ENCODE measurements around the gene TBK1. TPM values are rescaled to one million over a fixed set of nuclear protein-coding genes. Genes with fewer than 3 reads are reported as not detected.

TBK1 gene
- total and polyA plus RNA-seq, 11 donors, result 7.8 to 16.9 (median 10.9) TPM

DNA sequence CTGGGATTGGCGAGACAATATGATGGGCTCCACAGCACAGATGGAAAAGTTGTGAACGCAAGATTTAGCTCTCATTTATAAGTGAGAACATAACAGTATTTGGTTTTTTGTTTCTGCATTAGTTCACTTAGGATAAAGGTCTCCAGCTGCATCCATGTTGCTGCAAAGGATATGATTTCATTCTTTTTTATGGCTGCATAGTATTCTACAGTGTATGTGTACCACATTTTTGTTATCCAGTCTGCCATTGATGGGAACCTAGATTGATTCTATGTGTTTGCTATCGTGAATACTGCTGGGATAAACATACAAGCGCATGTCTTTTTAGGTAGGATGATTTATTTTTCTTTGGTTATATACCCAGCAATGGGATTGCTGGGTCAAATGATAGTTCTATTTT is 23.6 kb downstream of the TBK1 start:
- Histone ChIP-seq H3K27me3 (no peaks in the 10 kb centered on the region), H3K9me3 (peaks cover 0 to 20% (median 5%) of the 10 kb centered on the region in 12 donors), H3K4me1 (peaks cover 0 to 6% (median 1%) of the 10 kb centered on the region in 12 donors), H3K36me3 (peaks cover 0 to 91% (median 83%) of the 10 kb centered on the region in 9 donors), H3K4me3 (no peak overlapping the region), H3K27ac (no peak overlapping the region)
- WGBS, 4 donors, result 97 to 99% (median 98%) methylated on average over 4 of the region's 4 CpGs
- no peak for TF ChIP-seq POLR2A (IDR thresholded peaks at IDR 0.05)
- TF ChIP-seq, protein P1, sequence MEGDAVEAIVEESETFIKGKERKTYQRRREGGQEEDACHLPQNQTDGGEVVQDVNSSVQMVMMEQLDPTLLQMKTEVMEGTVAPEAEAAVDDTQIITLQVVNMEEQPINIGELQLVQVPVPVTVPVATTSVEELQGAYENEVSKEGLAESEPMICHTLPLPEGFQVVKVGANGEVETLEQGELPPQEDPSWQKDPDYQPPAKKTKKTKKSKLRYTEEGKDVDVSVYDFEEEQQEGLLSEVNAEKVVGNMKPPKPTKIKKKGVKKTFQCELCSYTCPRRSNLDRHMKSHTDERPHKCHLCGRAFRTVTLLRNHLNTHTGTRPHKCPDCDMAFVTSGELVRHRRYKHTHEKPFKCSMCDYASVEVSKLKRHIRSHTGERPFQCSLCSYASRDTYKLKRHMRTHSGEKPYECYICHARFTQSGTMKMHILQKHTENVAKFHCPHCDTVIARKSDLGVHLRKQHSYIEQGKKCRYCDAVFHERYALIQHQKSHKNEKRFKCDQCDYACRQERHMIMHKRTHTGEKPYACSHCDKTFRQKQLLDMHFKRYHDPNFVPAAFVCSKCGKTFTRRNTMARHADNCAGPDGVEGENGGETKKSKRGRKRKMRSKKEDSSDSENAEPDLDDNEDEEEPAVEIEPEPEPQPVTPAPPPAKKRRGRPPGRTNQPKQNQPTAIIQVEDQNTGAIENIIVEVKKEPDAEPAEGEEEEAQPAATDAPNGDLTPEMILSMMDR (IDR thresholded peaks at IDR 0.05), result no peak
- DNase-seq, result no peak
- ATAC-seq, result no peak
- intact Hi-C loops (cut with DNase I), result no loop called here

DNA sequence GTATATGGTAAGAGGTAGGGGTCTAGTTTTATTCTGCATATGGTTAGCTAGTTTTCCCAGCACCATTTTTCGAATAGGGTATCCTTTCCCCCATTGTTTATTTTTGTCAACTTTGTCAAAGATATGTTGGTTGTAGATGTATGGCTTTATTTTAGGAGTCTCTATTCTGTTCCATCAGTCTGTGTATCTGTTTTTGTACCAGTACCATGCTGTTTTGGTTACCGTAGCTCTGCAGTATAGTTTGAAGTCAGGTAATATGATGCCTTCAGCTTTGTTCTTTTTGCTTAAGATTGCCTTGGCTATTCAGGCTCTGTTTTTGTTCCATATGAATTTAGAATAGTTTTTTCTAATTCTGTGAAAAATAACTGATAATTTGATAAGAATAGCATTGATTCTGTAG is 24.9 kb downstream of the TBK1 start:
- Histone ChIP-seq H3K27me3 (no peaks in the 10 kb centered on the region), H3K36me3 (peaks cover 0 to 91% (median 83%) of the 10 kb centered on the region in 9 donors), H3K4me3 (no peak overlapping the region), H3K4me1 (peaks cover 0 to 4% (median 0%) of the 10 kb centered on the region in 12 donors), H3K9me3 (peaks cover 0 to 20% (median 5%) of the 10 kb centered on the region in 12 donors), H3K27ac (no peak overlapping the region)
- DNase-seq, result no peak
- no peak for ATAC-seq
- TF ChIP-seq, protein P1 (IDR thresholded peaks at IDR 0.05), result no peak
- TF ChIP-seq POLR2A (IDR thresholded peaks at IDR 0.05), result no peak
- intact Hi-C loops (cut with DNase I), result no loop called here
- 96 to 98% (median 97%) methylated on average over 2 of the region's 2 CpGs for WGBS, 4 donors

DNA sequence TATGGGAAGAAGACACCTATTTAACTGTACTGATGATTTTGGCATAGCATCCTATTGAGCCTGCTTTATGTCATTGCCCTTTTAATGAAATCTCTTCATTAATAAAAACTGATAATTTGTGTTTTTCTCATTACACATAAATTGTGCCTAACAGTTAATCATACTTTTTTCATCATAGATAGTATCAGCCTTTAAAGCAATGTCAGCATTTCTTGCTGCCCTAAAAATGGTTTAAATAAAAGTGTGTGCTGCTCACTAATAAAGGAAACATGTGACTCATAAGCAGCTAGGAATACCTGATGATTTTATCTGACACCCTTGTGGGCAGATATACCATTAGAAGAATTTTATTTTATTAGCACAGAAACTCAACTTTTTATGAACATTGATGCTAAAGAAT is 26.7 kb downstream of the TBK1 start:
- no peak overlapping the region for H3K4me3 ChIP-seq
- H3K27ac ChIP-seq, result no peak overlapping the region
- ATAC-seq (no peak), DNase-seq (no peak)
- peaks cover 0 to 4% (median 0%) of the 10 kb centered on the region in 12 donors for H3K4me1 ChIP-seq
- intact Hi-C loops (cut with DNase I), result no loop called here
- no peak for TF ChIP-seq POLR2A (IDR thresholded peaks at IDR 0.05)
- TF ChIP-seq, protein P1 (IDR thresholded peaks at IDR 0.05), result no peak
- peaks cover 0 to 93% (median 83%) of the 10 kb centered on the region in 9 donors for H3K36me3 ChIP-seq
- no peaks in the 10 kb centered on the region for H3K27me3 ChIP-seq
- peaks cover 0 to 20% (median 5%) of the 10 kb centered on the region in 12 donors for H3K9me3 ChIP-seq

DNA sequence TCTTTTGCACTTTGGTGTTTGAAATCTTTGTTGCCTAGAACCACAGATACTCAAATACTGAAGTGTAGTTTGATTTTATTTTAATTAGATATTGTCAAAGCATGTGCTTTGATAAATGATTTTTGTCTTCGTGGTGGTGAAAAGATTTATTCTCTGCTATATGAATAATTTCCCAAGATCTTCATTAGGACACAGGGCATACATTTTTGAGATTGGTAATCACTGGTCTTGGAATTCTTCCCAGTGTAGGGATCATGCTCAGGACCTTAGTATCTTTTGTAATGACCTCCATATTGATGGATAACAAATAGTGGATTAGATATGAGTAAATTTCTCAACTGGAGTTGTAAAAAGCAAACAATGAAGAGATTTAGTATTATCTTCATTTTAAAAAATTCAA is 28.2 kb downstream of the TBK1 start:
- ATAC-seq (no peak), DNase-seq (no peak)
- Histone ChIP-seq H3K4me1 (peaks cover 0 to 4% (median 0%) of the 10 kb centered on the region in 12 donors), H3K4me3 (no peak overlapping the region), H3K36me3 (peaks cover 0 to 90% (median 82%) of the 10 kb centered on the region in 9 donors), H3K27me3 (no peaks in the 10 kb centered on the region), H3K9me3 (peaks cover 0 to 20% (median 5%) of the 10 kb centered on the region in 12 donors), H3K27ac (no peak overlapping the region)
- intact Hi-C loops (cut with DNase I), result loop anchor here in 2 of 10 donors (5.0 to 10.0 kb wide), 2 partner anchors 55 to 58 kb away; no protein-coding TSS in a partner anchor
- 90 to 96% (median 95%) methylated on average over 1 of the region's 1 CpG for WGBS, 4 donors
- TF ChIP-seq, protein P1 (IDR thresholded peaks at IDR 0.05), result no peak
- no peak for TF ChIP-seq POLR2A (IDR thresholded peaks at IDR 0.05)
